GM12874 (cell line): Measurements from ENCODE around the gene ACBD6.
A peak's percentile ranks its signal among the peaks of the same experiment; 100 is the strongest.

Source experiments
- TF ChIP-seq, protein P1 (sequence below): IDR thresholded peaks from 2 replicates; pipeline ENCODE4 v1.5.1; 2011; ENCODE audit warnings: low read depth, mild to moderate bottlenecking, control low read depth, low read length, moderate library complexity; ENCODE audit not compliant: insufficient read depth

ACBD6 gene

DNA sequence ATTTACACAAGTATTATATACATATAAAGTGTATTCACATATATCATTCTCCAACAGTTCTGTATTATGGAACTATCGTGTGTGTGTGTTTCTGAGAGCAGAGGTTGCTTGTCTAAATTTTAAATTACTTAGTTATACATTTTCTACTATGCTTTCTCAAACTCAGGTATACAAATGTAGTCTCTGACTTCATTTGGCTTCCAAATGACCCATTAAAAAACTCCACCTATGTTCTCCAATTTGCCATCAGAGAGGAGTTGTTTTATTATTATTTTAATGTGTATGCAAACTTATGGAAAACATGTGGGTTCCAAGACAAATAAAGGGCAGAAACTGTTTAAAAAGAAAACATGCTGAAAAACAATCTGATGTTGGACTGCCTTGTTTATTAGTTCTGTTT, 131.8 kb downstream of the ACBD6 start:
- TF ChIP-seq, protein P1, sequence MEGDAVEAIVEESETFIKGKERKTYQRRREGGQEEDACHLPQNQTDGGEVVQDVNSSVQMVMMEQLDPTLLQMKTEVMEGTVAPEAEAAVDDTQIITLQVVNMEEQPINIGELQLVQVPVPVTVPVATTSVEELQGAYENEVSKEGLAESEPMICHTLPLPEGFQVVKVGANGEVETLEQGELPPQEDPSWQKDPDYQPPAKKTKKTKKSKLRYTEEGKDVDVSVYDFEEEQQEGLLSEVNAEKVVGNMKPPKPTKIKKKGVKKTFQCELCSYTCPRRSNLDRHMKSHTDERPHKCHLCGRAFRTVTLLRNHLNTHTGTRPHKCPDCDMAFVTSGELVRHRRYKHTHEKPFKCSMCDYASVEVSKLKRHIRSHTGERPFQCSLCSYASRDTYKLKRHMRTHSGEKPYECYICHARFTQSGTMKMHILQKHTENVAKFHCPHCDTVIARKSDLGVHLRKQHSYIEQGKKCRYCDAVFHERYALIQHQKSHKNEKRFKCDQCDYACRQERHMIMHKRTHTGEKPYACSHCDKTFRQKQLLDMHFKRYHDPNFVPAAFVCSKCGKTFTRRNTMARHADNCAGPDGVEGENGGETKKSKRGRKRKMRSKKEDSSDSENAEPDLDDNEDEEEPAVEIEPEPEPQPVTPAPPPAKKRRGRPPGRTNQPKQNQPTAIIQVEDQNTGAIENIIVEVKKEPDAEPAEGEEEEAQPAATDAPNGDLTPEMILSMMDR: no peak

DNA sequence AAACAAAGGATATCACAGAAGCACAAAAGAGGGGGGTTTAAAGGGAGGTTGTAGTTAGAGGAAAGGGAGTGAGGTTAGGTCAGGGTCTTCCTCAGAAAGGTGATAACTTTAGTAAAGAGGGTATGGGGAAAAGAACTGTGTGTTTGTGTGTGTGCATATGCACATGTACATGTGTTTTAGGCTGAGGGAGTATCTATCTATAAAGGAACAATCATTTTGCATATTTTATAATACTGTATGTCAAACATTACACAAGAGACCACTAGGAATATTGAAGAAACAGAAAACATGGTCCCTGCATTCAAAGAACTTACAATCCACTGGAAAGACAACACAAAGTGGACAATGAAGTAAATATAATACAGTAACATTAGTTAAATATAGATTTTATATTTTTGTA, 132.2 kb downstream of the ACBD6 start:
- TF ChIP-seq, protein P1: no peak

DNA sequence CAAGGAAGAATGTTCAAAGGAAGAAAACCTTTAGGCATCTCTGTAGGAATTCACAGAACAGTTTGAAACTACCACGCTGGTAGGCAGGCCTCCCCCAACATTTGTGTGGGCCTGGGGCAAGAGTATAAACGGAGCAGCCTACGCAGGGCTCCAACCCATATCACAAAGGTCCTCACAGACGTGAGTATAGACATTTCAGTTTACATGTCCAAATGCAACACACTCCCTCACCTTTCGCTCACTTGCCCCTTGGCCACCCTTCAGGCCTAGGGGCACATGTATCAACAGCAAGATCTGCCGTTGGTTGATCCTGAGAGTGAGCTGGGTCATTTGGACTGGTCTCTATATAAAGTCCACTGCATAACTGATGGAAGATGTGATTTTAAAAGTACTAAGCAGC, 133.3 kb downstream of the ACBD6 start:
- TF ChIP-seq, protein P1: no peak

DNA sequence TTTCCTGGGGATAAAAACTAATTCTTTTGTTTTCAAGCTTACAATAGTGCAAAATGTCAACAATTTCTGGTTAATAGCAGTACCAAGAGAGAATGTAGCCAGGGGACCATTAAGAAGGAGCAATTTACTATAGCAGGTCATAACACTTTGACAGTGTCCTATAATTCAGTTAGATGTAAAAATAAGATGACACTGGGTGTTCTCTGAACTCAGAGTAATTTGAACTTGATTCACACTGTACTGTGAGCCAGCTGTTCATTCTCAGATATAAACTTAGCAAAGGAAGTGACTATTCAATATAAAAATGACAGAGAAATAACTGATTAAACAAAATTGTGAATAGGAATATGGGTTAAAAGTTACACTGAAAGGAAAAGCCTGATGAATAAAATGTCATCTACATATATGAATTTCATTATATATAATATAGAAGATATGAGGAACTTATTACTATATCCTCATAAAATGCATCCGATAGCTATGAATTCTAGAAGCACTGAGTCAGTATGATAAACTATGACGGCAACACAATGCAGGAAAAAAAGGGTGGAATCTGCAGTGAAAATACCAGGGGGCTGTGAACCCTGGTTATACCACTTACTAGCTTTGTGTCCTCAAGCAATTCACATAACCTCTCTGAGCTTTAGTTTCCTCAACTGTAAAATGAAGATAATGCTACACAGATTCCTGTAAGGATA, 135.9 kb downstream of the ACBD6 start:
- TF ChIP-seq, protein P1: no peak

DNA sequence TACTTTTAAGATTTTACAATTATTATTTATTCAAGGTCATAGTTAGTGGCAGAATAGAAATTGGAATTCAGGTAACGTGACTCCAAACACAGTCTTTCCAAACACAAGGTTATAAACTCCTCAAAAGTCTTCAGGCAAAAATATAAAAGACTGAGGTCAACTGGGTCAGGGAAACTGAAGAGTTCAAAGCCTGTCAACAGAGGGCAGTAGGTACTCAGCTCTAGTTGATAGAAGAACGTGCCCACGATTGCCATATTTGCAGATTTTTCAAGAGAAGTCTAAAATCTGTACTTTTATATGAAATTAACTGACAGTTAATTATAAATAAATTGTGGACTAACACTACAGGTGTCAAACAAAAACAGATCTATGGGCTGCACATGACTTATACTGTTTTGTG, 137.3 kb downstream of the ACBD6 start:
- TF ChIP-seq, protein P1: peak; percentile 17; the same call in 1 of the 2 replicates

DNA sequence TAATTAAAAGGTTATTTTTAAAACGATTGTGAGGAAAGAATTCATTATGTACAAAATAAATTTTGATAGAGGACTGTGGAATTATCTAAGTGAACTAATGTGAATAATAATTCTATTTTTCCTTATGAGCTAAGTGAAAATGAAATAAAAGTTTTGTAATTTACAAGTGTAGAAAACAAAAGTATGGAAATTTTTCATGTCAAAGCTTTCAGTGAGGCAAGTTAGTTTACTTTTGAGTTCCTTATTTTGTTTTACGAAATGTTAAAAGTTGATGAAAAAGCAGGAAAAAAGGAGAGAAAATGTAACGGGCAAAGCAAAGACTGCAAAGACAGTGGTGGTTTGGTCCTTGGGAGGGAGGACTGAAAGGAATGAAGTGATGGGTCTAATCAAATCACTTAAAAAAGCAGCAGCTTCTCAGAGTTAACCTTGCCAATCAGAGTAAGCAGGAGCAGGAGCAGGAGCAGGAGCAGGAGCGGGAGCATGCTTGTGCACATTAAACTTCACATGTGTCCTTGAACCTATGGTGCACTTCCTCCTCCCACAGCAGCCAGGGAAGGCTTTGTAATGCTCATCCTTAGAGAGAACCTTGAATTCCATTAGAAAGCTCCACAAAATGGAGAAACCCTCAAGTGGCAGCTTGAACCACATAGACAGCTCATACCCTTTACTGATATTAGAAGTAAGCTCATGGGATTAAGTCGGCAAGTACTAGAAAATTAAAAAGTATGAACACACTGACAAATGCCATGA, 139.0 kb downstream of the ACBD6 start:
- TF ChIP-seq, protein P1: no peak

DNA sequence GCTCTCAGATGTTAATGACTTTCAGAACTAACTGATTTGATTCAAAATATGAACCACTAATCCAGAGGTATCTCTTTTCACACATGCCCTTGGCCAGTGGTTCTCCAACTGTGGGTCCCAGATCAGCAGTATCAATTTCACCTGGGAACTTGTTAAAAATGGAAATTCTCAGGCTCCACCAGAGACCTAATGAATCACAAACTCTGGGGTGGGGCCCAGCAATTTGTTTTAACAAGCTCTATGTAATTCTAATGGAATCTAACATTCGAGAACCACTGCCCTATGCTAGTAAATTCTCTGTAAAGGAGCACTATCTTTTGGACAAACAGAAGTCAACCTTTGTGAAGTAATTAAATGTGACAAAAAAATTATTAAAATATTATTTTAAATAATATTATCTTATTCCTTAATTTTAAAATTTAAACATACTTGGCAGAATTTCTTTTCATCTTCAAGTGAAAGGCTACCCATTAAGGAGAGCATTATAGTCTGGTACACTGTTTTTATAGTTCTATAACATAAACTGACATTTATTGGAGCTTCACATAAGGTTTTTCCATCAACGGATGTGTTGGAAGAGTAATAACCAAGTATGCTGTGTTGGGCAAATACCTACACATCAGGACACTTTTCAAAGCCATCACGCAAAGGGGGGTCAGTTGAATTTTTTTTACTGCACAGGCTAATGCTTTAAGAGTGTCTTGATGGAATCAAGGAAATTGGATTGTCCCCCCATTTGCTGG, 141.9 kb downstream of the ACBD6 start:
- TF ChIP-seq, protein P1: no peak
